ENCODE measurements around the gene KCNMB2. TPM values are rescaled to one million over a fixed set of nuclear protein-coding genes. Genes with fewer than 3 reads are reported as not detected.

The KCNMB2 gene
- total RNA-seq, 1 experiment from 2014 or later: not detected

DNA sequence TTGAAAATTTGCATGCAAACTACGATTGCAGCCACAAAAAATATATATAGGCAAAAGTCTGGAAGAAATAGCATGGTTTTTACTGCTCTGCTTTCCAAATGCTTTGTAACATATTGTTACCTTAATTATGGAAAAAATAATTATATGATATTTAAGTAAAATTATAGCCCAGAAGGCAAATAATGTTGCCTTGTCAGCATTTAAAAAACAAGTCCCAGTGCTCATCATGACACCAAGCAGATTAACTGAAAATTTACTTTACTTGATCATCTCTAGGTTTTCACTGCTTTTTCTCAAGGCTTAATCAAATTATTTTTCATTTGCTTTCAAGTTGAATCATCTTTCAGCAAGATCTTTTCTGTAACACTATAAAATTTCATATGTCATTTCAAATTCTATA is 272.5 kb downstream of the KCNMB2 start:
- ATAC-seq (no peak), DNase-seq (ENCODE audit: low spot score) (no peak)
- peaks cover 22% of the 10 kb centered on the region for H3K4me1 Mint-ChIP-seq
- peaks cover 5% of the 10 kb centered on the region for H3K9me3 Mint-ChIP-seq
- CTCF ChIA-PET: no interaction called here
- POLR2A ChIA-PET: no interaction called here
- no peaks in the 10 kb centered on the region for H3K27me3 Mint-ChIP-seq (ENCODE audit: low read depth)
- no peak overlapping the region for H3K4me3 Mint-ChIP-seq
- no peak for TF ChIP-seq FOXK1 (CRISPR knock-in tag; IDR thresholded peaks at IDR 0.05)
- no peak for TF ChIP-seq NR3C1 (CRISPR knock-in tag; conservative IDR thresholded peaks at IDR 0.05; ENCODE audit: low read depth)
- TF ChIP-seq, protein P1, sequence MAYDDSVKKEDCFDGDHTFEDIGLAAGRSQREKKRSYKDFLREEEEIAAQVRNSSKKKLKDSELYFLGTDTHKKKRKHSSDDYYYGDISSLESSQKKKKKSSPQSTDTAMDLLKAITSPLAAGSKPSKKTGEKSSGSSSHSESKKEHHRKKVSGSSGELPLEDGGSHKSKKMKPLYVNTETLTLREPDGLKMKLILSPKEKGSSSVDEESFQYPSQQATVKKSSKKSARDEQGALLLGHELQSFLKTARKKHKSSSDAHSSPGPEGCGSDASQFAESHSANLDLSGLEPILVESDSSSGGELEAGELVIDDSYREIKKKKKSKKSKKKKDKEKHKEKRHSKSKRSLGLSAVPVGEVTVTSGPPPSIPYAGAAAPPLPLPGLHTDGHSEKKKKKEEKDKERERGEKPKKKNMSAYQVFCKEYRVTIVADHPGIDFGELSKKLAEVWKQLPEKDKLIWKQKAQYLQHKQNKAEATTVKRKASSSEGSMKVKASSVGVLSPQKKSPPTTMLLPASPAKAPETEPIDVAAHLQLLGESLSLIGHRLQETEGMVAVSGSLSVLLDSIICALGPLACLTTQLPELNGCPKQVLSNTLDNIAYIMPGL (CRISPR knock-in tag; IDR thresholded peaks at IDR 0.05): no peak
- TF ChIP-seq, protein P2, sequence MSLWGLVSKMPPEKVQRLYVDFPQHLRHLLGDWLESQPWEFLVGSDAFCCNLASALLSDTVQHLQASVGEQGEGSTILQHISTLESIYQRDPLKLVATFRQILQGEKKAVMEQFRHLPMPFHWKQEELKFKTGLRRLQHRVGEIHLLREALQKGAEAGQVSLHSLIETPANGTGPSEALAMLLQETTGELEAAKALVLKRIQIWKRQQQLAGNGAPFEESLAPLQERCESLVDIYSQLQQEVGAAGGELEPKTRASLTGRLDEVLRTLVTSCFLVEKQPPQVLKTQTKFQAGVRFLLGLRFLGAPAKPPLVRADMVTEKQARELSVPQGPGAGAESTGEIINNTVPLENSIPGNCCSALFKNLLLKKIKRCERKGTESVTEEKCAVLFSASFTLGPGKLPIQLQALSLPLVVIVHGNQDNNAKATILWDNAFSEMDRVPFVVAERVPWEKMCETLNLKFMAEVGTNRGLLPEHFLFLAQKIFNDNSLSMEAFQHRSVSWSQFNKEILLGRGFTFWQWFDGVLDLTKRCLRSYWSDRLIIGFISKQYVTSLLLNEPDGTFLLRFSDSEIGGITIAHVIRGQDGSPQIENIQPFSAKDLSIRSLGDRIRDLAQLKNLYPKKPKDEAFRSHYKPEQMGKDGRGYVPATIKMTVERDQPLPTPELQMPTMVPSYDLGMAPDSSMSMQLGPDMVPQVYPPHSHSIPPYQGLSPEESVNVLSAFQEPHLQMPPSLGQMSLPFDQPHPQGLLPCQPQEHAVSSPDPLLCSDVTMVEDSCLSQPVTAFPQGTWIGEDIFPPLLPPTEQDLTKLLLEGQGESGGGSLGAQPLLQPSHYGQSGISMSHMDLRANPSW (CRISPR knock-in tag; conservative IDR thresholded peaks at IDR 0.05; ENCODE audit: low read depth): no peak
- TF ChIP-seq, protein P3, sequence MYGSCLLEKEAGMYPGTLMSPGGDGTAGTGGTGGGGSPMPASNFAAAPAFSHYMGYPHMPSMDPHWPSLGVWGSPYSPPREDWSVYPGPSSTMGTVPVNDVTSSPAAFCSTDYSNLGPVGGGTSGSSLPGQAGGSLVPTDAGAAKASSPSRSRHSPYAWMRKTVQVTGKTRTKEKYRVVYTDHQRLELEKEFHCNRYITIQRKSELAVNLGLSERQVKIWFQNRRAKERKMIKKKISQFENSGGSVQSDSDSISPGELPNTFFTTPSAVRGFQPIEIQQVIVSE (CRISPR knock-in tag; IDR thresholded peaks at IDR 0.05; ENCODE audit: borderline replicate concordance): no peak
- TF ChIP-seq PRRX2 (CRISPR knock-in tag; IDR thresholded peaks at IDR 0.05): no peak
- no peak for TF ChIP-seq ELF4 (CRISPR knock-in tag; IDR thresholded peaks at IDR 0.05; ENCODE audit: low read depth)
- no peak for TF ChIP-seq ZNF317 (CRISPR knock-in tag; IDR thresholded peaks at IDR 0.05; ENCODE audit: borderline replicate concordance, low read depth)
- TF ChIP-seq, protein P4, sequence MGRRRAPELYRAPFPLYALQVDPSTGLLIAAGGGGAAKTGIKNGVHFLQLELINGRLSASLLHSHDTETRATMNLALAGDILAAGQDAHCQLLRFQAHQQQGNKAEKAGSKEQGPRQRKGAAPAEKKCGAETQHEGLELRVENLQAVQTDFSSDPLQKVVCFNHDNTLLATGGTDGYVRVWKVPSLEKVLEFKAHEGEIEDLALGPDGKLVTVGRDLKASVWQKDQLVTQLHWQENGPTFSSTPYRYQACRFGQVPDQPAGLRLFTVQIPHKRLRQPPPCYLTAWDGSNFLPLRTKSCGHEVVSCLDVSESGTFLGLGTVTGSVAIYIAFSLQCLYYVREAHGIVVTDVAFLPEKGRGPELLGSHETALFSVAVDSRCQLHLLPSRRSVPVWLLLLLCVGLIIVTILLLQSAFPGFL (CRISPR knock-in tag; IDR thresholded peaks at IDR 0.05; ENCODE audit: borderline replicate concordance): no peak
- TF ChIP-seq GABPB1 (CRISPR knock-in tag; IDR thresholded peaks at IDR 0.05): no peak
- no peak for TF ChIP-seq ZNF138 (CRISPR knock-in tag; conservative IDR thresholded peaks at IDR 0.05)
- no peak for TF ChIP-seq TCF7 (CRISPR knock-in tag; IDR thresholded peaks at IDR 0.05; ENCODE audit: low read depth)
- TF ChIP-seq, protein P5, sequence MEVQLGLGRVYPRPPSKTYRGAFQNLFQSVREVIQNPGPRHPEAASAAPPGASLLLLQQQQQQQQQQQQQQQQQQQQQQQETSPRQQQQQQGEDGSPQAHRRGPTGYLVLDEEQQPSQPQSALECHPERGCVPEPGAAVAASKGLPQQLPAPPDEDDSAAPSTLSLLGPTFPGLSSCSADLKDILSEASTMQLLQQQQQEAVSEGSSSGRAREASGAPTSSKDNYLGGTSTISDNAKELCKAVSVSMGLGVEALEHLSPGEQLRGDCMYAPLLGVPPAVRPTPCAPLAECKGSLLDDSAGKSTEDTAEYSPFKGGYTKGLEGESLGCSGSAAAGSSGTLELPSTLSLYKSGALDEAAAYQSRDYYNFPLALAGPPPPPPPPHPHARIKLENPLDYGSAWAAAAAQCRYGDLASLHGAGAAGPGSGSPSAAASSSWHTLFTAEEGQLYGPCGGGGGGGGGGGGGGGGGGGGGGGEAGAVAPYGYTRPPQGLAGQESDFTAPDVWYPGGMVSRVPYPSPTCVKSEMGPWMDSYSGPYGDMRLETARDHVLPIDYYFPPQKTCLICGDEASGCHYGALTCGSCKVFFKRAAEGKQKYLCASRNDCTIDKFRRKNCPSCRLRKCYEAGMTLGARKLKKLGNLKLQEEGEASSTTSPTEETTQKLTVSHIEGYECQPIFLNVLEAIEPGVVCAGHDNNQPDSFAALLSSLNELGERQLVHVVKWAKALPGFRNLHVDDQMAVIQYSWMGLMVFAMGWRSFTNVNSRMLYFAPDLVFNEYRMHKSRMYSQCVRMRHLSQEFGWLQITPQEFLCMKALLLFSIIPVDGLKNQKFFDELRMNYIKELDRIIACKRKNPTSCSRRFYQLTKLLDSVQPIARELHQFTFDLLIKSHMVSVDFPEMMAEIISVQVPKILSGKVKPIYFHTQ (CRISPR knock-in tag; IDR thresholded peaks at IDR 0.05): no peak
- no peak for TF ChIP-seq TP53 (CRISPR knock-in tag; IDR thresholded peaks at IDR 0.05)
- TF ChIP-seq, protein P6, sequence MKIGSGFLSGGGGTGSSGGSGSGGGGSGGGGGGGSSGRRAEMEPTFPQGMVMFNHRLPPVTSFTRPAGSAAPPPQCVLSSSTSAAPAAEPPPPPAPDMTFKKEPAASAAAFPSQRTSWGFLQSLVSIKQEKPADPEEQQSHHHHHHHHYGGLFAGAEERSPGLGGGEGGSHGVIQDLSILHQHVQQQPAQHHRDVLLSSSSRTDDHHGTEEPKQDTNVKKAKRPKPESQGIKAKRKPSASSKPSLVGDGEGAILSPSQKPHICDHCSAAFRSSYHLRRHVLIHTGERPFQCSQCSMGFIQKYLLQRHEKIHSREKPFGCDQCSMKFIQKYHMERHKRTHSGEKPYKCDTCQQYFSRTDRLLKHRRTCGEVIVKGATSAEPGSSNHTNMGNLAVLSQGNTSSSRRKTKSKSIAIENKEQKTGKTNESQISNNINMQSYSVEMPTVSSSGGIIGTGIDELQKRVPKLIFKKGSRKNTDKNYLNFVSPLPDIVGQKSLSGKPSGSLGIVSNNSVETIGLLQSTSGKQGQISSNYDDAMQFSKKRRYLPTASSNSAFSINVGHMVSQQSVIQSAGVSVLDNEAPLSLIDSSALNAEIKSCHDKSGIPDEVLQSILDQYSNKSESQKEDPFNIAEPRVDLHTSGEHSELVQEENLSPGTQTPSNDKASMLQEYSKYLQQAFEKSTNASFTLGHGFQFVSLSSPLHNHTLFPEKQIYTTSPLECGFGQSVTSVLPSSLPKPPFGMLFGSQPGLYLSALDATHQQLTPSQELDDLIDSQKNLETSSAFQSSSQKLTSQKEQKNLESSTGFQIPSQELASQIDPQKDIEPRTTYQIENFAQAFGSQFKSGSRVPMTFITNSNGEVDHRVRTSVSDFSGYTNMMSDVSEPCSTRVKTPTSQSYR (CRISPR knock-in tag; IDR thresholded peaks at IDR 0.05): no peak
- TF ChIP-seq ZNF423 (CRISPR knock-in tag; IDR thresholded peaks at IDR 0.05): no peak
- no peak for TF ChIP-seq NFE2L1 (CRISPR knock-in tag; IDR thresholded peaks at IDR 0.05)
- H3K36me3 Mint-ChIP-seq: peaks cover 2% of the 10 kb centered on the region
- no peak overlapping the region for H3K27ac Mint-ChIP-seq
